Retinal pigment epithelial cell (primary cell): ENCODE results near the gene SMARCAL1.
A peak's percentile ranks its signal among the peaks of the same experiment; 100 is the strongest.

Experiments
- DNase-seq: peaks from one replicate; pipeline ENCODE4 v3.0.0-alpha.2; 2010; ENCODE audit warnings: low read depth
- H3K4me3 ChIP-seq: 2 replicates; pipeline ENCODE4 v1.5.1; 2011; ENCODE audit warnings: mild to moderate bottlenecking, low read length, control low read depth, moderate library complexity
- TF ChIP-seq, protein P1 (sequence below): conservative IDR thresholded peaks from 2 replicates; pipeline ENCODE4 v1.5.1; 2011; ENCODE audit warnings: low read depth, low read length, control low read depth, inconsistent platforms

SMARCAL1 gene

GRCh38 chr2:216474925-216475670 is 62.8 kb downstream of the SMARCAL1 start:
- H3K4me3 ChIP-seq: no peak overlapping the region
- DNase-seq: no peak
- TF ChIP-seq, protein P1, sequence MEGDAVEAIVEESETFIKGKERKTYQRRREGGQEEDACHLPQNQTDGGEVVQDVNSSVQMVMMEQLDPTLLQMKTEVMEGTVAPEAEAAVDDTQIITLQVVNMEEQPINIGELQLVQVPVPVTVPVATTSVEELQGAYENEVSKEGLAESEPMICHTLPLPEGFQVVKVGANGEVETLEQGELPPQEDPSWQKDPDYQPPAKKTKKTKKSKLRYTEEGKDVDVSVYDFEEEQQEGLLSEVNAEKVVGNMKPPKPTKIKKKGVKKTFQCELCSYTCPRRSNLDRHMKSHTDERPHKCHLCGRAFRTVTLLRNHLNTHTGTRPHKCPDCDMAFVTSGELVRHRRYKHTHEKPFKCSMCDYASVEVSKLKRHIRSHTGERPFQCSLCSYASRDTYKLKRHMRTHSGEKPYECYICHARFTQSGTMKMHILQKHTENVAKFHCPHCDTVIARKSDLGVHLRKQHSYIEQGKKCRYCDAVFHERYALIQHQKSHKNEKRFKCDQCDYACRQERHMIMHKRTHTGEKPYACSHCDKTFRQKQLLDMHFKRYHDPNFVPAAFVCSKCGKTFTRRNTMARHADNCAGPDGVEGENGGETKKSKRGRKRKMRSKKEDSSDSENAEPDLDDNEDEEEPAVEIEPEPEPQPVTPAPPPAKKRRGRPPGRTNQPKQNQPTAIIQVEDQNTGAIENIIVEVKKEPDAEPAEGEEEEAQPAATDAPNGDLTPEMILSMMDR: no peak

DNA sequence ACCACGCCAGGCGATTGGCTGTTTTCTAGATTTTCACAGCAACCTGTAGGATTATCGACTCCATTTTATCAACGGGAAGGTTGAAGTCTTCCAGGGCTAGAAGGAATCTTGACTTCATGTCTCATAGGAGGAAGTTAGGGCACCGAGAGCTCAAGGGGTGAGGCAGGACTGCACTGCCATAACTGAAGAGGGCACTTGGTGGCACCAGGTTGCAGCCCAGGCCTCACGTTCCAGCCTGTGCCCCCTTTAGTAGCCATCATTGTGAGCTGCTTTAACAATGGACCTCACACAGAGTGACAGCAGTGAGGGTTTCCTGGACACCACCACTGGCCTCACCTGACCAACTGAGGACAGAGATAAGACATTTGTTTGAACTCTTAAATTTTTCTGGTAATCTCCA is 63.5 kb downstream of the SMARCAL1 start:
- DNase-seq: no peak
- no peak overlapping the region for H3K4me3 ChIP-seq
- TF ChIP-seq, protein P1: no peak

GRCh38 chr2:216477283-216478035 is 65.2 kb downstream of the SMARCAL1 start:
- no peak for DNase-seq
- no peak overlapping the region for H3K4me3 ChIP-seq
- TF ChIP-seq, protein P1: no peak

DNA sequence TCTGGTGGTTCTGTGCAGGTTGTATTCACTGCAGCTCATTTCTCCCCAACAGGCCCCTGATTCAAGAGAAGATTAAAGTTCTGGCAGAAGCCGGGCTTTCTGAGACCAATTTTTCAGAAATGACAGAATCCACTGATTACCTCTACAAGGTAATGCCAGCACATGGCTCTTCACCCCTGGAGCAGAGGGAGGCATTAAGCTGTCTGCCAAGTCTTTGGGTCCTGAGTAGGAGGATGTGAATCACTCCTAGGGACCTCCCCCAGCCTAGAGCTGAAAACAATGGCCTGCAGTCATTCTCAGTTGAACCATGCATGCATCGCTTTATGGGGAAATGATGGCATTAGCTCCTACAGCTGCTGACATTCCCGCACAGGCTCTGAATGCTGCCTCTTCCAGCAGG is 65.9 kb downstream of the SMARCAL1 start:
- TF ChIP-seq, protein P1: no peak
- no peak overlapping the region for H3K4me3 ChIP-seq
- DNase-seq: peak; percentile 72

DNA sequence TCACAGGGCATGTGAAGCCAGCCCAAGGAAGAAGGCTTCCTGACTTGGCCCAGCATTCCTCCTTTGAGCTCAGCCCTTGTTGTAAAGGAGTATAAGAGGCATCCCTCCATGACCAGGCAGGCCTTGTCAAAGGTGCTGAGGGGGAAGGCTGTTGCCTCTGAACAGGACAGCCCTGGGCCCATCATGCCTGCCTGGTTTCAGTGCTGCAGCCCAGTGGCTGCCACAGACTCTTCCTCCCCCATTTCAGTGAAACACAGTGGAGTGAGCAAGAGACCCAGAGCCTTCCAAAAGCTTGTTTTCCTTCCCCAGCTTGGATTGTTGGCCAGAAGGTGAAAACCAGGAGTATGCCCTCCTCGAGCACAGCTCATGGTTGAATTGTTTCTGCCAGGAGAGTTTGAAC is 66.5 kb downstream of the SMARCAL1 start:
- no peak for DNase-seq
- H3K4me3 ChIP-seq: no peak overlapping the region
- TF ChIP-seq, protein P1: no peak

GRCh38 chr2:216480221-216480620 is 67.9 kb downstream of the SMARCAL1 start:
- DNase-seq: no peak
- no peak overlapping the region for H3K4me3 ChIP-seq
- TF ChIP-seq, protein P1: no peak

- no peak overlapping the region for H3K4me3 ChIP-seq
- DNase-seq: no peak
- TF ChIP-seq, protein P1: no peak
Observed at GRCh38 chr2:216482640-216483039, 70.4 kb downstream of the SMARCAL1 start.
